ENCODE results near the gene KCNQ1. TPM values are rescaled to one million over a fixed set of nuclear protein-coding genes. Genes with fewer than 3 reads are reported as not detected.
A peak's percentile ranks its signal among the peaks of the same experiment; 100 is the strongest.

The KCNQ1 gene
- total and polyA plus RNA-seq, 8 donors: 14.0 to 61.1 (median 46.7) TPM

DNA sequence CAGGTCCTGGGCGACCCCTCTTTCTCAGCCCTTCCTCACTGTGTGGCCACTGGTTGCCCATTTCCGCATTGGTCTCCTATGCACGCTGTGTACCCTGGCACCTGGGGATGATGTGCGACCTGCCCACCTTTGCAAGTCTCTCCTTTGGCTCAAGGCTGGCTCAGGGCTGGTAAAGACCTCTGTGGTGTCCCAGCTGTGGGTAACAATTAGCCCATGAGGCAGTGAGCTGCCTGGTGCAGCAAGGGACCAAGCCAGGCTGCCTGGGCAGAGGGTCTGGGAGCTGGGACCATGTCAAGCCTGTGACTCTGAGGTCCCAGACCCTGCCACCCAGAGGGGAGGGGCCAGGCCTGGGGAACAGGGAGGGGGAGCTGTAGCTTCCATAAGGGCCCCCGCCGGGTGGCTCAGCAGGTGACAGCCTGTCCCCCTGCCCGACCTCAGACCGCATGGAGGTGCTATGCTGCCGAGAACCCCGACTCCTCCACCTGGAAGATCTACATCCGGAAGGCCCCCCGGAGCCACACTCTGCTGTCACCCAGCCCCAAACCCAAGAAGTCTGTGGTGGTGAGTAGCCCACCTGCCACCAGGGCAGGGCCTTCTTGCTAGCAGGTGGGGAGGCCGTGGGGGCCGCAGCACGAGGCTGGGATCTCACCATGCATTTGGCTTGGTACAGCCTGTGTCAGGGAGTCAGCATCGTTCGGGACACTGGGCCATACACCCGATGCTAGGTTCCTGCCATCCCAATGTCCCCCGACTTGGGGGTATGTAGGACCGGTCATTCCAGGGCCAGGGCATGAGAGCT lies 142.5 kb downstream of the KCNQ1 start:
- Histone ChIP-seq H3K4me1 (no peaks in the 10 kb centered on the region), H3K4me3 (no peak overlapping the region), H3K36me3 (peaks cover 0 to 15% (median 0%) of the 10 kb centered on the region in 3 donors), H3K27ac (no peak overlapping the region), H3K27me3 (no peaks in the 10 kb centered on the region), H3K9me3 (no peaks in the 10 kb centered on the region)
- no peak for TF ChIP-seq CTCF (IDR thresholded peaks at IDR 0.05)
- intact Hi-C loops (cut with DNase I): no loop called here
- FAIRE-seq: no peak
- WGBS, 2 donors: 96 to 97% methylated on average over 20 of the region's 20 CpGs
- peak in 3 of 6 donors; percentile 12 to 70 (median 47) for DNase-seq
- ATAC-seq: no peak

DNA sequence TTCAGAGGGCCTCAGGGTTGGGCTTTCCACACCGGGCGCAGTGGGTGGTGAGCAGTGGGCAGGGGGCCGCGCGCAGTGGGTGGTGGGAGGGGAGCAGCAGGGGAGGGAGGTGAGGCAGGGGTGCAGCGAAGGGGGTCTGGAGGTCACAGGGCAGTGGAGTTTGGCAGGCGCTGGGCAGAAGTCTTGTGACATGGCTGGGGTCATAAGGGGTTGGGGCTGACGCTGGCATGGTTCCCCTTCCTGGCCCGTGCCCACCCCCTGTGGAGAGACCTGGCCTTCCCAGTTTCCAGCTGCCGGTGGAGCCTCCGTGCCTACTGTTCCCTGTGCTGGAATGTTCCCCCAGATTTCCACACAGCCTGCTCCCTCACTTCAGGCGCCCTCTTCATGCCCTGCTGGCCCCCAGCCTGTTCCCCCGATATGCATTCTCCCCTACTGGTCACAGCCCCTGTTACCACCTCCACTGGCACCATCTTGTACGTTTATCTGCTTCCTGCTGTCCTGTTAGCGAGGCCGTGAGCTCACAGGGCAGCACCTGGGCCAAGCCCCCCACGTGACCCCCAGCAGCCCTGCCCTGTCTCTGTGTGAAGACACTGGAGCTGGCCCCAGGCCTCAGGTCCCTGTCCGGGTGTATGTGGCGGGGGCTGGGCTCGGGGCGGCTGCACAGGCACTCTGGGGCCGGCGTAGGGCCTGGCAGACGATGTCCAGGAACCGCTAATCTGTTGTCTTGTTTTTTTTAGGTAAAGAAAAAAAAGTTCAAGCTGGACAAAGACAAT lies 143.4 kb downstream of the KCNQ1 start:
- Histone ChIP-seq H3K4me3 (no peak overlapping the region), H3K9me3 (no peaks in the 10 kb centered on the region), H3K4me1 (no peaks in the 10 kb centered on the region), H3K36me3 (peaks cover 0 to 18% (median 0%) of the 10 kb centered on the region in 3 donors), H3K27ac (no peak overlapping the region), H3K27me3 (no peaks in the 10 kb centered on the region)
- DNase-seq: peak in 4 of 6 donors; percentile 6 to 62 (median 30)
- intact Hi-C loops (cut with DNase I): no loop called here
- FAIRE-seq: no peak
- 94 to 95% methylated on average over 25 of the region's 25 CpGs for WGBS, 2 donors
- TF ChIP-seq CTCF (IDR thresholded peaks at IDR 0.05): no peak
- no peak for ATAC-seq

DNA sequence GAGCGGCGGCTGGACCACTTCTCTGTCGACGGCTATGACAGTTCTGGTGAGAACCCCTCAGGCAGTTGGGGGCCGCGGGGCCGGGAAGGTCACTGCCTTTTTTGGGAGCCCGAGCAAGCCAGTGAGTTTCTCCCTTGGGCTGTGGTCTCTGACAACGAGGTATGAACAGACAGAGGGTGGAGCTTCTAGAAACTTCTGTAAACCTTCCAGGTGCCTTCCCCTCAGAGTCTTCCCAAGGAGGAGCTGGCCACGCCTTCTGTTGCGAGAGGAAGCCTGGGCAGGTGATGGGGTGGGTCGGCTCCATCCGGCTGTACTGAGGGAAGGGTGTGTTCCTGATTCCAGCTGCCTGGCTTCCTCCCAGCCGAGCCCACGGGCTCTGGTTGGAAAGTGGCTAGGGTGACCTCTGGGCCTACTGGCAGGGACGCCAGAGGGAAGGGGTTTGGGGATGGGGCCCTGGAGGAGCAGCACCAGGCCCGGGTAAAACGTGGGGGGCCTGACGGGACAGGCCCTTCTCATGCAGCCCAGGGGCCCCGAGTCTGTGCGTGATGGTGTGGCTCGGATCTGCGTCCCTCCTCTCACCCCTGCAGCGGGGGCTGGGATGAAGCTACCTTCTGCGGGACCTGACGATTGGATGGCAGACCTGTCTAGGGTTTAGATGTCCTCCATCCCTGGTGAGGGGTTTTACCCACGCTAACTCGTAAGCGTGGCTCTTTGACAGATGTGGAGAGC lies 144.2 kb downstream of the KCNQ1 start:
- intact Hi-C loops (cut with DNase I): no loop called here
- Histone ChIP-seq H3K27me3 (no peaks in the 10 kb centered on the region), H3K4me1 (no peaks in the 10 kb centered on the region), H3K36me3 (peaks cover 0 to 21% (median 0%) of the 10 kb centered on the region in 3 donors), H3K4me3 (no peak overlapping the region), H3K27ac (no peak overlapping the region), H3K9me3 (no peaks in the 10 kb centered on the region)
- peak in 3 of 6 donors; percentile 13 to 44 (median 21) for DNase-seq
- TF ChIP-seq CTCF (IDR thresholded peaks at IDR 0.05): no peak
- FAIRE-seq: no peak
- no peak for ATAC-seq
- 94% methylated on average over 29 of the region's 29 CpGs for WGBS, 2 donors

DNA sequence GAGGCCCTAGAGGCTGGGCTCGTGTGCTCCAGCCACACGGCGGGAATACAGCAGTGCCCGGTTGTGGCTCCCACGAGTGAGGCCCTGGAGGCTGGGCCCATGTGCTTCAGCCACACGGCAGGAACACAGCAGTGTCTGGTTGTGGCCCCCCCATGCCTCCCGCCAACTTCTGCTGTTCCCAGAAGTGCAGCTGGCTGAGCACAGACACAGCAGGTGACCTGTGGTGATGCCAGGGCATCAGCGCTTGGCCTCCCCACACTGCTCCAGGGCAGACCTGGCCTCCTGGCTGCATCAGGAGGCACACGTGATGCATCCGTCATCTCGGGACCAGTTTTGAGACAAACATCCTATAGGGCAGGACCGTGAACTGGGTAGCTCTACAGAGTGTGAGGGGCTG lies 144.7 kb downstream of the KCNQ1 start:
- TF ChIP-seq CTCF (IDR thresholded peaks at IDR 0.05): no peak
- ATAC-seq (no peak), DNase-seq (peak in 1 of 6 donors; percentile 35), FAIRE-seq (no peak)
- Histone ChIP-seq H3K27ac (no peak overlapping the region), H3K36me3 (peaks cover 0 to 21% (median 0%) of the 10 kb centered on the region in 3 donors), H3K4me3 (no peak overlapping the region), H3K9me3 (no peaks in the 10 kb centered on the region), H3K4me1 (no peaks in the 10 kb centered on the region), H3K27me3 (no peaks in the 10 kb centered on the region)
- intact Hi-C loops (cut with DNase I): no loop called here
- 94 to 95% methylated on average over 12 of the region's 12 CpGs for WGBS, 2 donors
